SK-N-SH treated with all-trans-retinoic acid at 6 μM for 48 hours (cell line): ENCODE data around the gene PAPOLA.

ENCODE experiments used
- ARNTL ChIP-seq: fragments of 450-650 bp; formaldehyde crosslinking; IDR thresholded peaks from 2 replicates; pipeline ENCODE4 v1.5.0; 2020; ENCODE audit warnings: low read depth, mild to moderate bottlenecking, moderate library complexity, borderline replicate concordance
- ESRRG ChIP-seq: fragments of 250-450 bp; sonication (Bioruptor Pico); IDR thresholded peaks from 2 replicates; pipeline ENCODE4 v1.6.1; 2021; ENCODE audit warnings: mild to moderate bottlenecking
- OSR1 ChIP-seq: fragments of 250-450 bp; sonication (Bioruptor Pico); IDR thresholded peaks from 2 replicates; pipeline ENCODE4 v1.8.0; 2022; ENCODE audit warnings: moderate library complexity, mild to moderate bottlenecking, inconsistent platforms
- RARB ChIP-seq: fragments of 250-450 bp; sonication (Bioruptor Pico); IDR thresholded peaks from 2 replicates; pipeline ENCODE4 v1.8.0; 2021; ENCODE audit warnings: mild to moderate bottlenecking, moderate library complexity
- ZFP3 ChIP-seq: fragments of 250-450 bp; sonication (Bioruptor Pico); IDR thresholded peaks from 2 replicates; pipeline ENCODE4 v1.5.0; 2020; ENCODE audit warnings: mild to moderate bottlenecking, moderate library complexity
- TF ChIP-seq, protein P1 (sequence below): fragments of 250-450 bp; sonication (Bioruptor Pico); IDR thresholded peaks from 2 replicates; pipeline ENCODE4 v1.5.0; 2020; ENCODE audit warnings: mild to moderate bottlenecking, moderate library complexity

DNA sequence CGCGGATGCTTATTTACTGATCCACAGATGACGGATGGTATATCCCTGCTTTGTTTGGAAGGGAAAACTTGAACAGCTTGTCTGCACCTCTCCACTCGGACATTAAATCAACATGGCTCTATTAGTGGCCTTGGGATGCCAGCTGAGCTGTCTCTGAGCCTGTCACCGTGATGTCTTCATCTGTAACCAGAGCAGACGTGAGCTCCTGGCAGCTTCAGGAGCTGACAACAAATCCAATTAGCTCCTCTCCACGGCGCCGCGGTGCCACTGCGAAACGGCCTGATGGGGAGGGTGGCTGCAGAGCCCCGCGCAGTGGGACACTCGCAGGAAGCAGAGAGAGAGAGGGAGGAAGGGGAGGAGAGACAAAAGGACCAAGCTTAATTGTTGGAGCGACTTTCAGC, 112.3 kb downstream of the PAPOLA start:
- TF ChIP-seq, protein P1, sequence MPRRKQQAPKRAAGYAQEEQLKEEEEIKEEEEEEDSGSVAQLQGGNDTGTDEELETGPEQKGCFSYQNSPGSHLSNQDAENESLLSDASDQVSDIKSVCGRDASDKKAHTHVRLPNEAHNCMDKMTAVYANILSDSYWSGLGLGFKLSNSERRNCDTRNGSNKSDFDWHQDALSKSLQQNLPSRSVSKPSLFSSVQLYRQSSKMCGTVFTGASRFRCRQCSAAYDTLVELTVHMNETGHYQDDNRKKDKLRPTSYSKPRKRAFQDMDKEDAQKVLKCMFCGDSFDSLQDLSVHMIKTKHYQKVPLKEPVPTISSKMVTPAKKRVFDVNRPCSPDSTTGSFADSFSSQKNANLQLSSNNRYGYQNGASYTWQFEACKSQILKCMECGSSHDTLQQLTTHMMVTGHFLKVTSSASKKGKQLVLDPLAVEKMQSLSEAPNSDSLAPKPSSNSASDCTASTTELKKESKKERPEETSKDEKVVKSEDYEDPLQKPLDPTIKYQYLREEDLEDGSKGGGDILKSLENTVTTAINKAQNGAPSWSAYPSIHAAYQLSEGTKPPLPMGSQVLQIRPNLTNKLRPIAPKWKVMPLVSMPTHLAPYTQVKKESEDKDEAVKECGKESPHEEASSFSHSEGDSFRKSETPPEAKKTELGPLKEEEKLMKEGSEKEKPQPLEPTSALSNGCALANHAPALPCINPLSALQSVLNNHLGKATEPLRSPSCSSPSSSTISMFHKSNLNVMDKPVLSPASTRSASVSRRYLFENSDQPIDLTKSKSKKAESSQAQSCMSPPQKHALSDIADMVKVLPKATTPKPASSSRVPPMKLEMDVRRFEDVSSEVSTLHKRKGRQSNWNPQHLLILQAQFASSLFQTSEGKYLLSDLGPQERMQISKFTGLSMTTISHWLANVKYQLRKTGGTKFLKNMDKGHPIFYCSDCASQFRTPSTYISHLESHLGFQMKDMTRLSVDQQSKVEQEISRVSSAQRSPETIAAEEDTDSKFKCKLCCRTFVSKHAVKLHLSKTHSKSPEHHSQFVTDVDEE (CRISPR knock-in tag), result no peak
- TF ChIP-seq ESRRG (CRISPR knock-in tag), result no peak
- no peak for TF ChIP-seq ZFP3 (CRISPR knock-in tag)
- no peak for TF ChIP-seq ARNTL (CRISPR knock-in tag)
- TF ChIP-seq RARB (CRISPR knock-in tag), result no peak
- no peak for TF ChIP-seq OSR1 (CRISPR knock-in tag)
